ENCODE measurements around the gene PDCD11.

The PDCD11 gene

GRCh38 chr10:103395754-103396066 lies 716 bp upstream of the PDCD11 start:
- peak overlapping the region; percentile 95 for H3K4me3 ChIP-seq (ENCODE audit: low read depth, low read length)

GRCh38 chr10:103396789-103397087 lies 312 bp downstream of the PDCD11 start:
- no peak overlapping the region for H3K27ac ChIP-seq
- H3K4me1 ChIP-seq, result peaks cover 8% of the 10 kb centered on the region

More at GRCh38 chr10:103395754-103396066, 716 bp upstream of the PDCD11 start:
- Histone ChIP-seq H3K9me3 (ENCODE audit: control insufficient read depth, low read length) (no peaks in the 10 kb centered on the region), H3K36me3 (ENCODE audit: control insufficient read depth, insufficient read depth, low read length) (no peaks in the 10 kb centered on the region), H3K27me3 (ENCODE audit: control insufficient read depth, insufficient read depth, low read length) (no peaks in the 10 kb centered on the region), H2AFZ (peak overlapping the region; percentile 87), H3K4me2 (ENCODE audit: low read length) (peak overlapping the region; percentile 87), H3K79me2 (peaks cover 23% of the 10 kb centered on the region), H3K9ac (peak overlapping the region; percentile 88), H3K4me1 (peaks cover 8% of the 10 kb centered on the region), H3K27ac (peak overlapping the region; percentile 78)
- no peak for TF ChIP-seq CTCF (IDR thresholded peaks at IDR 0.05)

GRCh38 chr10:103397191-103397825 lies 882 bp downstream of the PDCD11 start:
- peaks cover 8% of the 10 kb centered on the region for H3K4me1 ChIP-seq
- TF ChIP-seq CTCF (IDR thresholded peaks at IDR 0.05), result no peak
- peaks cover 23% of the 10 kb centered on the region for H3K79me2 ChIP-seq
- peak overlapping the region; percentile 87 for H3K4me2 ChIP-seq (ENCODE audit: low read length)
- H3K27ac ChIP-seq, result no peak overlapping the region
- H3K9ac ChIP-seq, result no peak overlapping the region
- H3K4me3 ChIP-seq (ENCODE audit: low read depth, low read length), result peak overlapping the region; percentile 95
- H3K36me3 ChIP-seq (ENCODE audit: control insufficient read depth, insufficient read depth, low read length), result no peaks in the 10 kb centered on the region
- H2AFZ ChIP-seq, result peak overlapping the region; percentile 87
- H3K27me3 ChIP-seq (ENCODE audit: control insufficient read depth, insufficient read depth, low read length), result no peaks in the 10 kb centered on the region
- H3K9me3 ChIP-seq (ENCODE audit: control insufficient read depth, low read length), result no peaks in the 10 kb centered on the region

More at GRCh38 chr10:103396789-103397087, 312 bp downstream of the PDCD11 start:
- Histone ChIP-seq H3K4me3 (ENCODE audit: low read depth, low read length) (peak overlapping the region; percentile 95), H3K79me2 (peaks cover 23% of the 10 kb centered on the region), H3K9ac (peak overlapping the region; percentile 88), H3K27me3 (ENCODE audit: control insufficient read depth, insufficient read depth, low read length) (no peaks in the 10 kb centered on the region), H3K4me2 (ENCODE audit: low read length) (peak overlapping the region; percentile 87), H2AFZ (peak overlapping the region; percentile 87), H3K9me3 (ENCODE audit: control insufficient read depth, low read length) (no peaks in the 10 kb centered on the region), H3K36me3 (ENCODE audit: control insufficient read depth, insufficient read depth, low read length) (no peaks in the 10 kb centered on the region)
- TF ChIP-seq CTCF (IDR thresholded peaks at IDR 0.05), result no peak

GRCh38 chr10:103413564-103413963 lies 17.1 kb downstream of the PDCD11 start:
- Histone ChIP-seq H3K79me2 (no peaks in the 10 kb centered on the region), H3K9me3 (ENCODE audit: control insufficient read depth, low read length) (no peaks in the 10 kb centered on the region), H3K4me2 (ENCODE audit: low read length) (no peak overlapping the region), H3K9ac (no peak overlapping the region), H3K4me1 (no peaks in the 10 kb centered on the region), H2AFZ (no peak overlapping the region), H3K27ac (no peak overlapping the region), H3K4me3 (ENCODE audit: low read depth, low read length) (no peak overlapping the region), H3K36me3 (ENCODE audit: control insufficient read depth, insufficient read depth, low read length) (no peaks in the 10 kb centered on the region), H3K27me3 (ENCODE audit: control insufficient read depth, insufficient read depth, low read length) (no peaks in the 10 kb centered on the region)
- TF ChIP-seq CTCF (IDR thresholded peaks at IDR 0.05), result no peak

GRCh38 chr10:103415581-103415980 lies 19.2 kb downstream of the PDCD11 start:
- Histone ChIP-seq H3K9ac (no peak overlapping the region), H3K79me2 (no peaks in the 10 kb centered on the region), H3K27ac (no peak overlapping the region), H3K4me1 (no peaks in the 10 kb centered on the region), H3K4me2 (ENCODE audit: low read length) (no peak overlapping the region), H3K36me3 (ENCODE audit: control insufficient read depth, insufficient read depth, low read length) (no peaks in the 10 kb centered on the region), H2AFZ (no peak overlapping the region), H3K9me3 (ENCODE audit: control insufficient read depth, low read length) (no peaks in the 10 kb centered on the region), H3K4me3 (ENCODE audit: low read depth, low read length) (no peak overlapping the region), H3K27me3 (ENCODE audit: control insufficient read depth, insufficient read depth, low read length) (no peaks in the 10 kb centered on the region)
- TF ChIP-seq CTCF (IDR thresholded peaks at IDR 0.05), result no peak

All from parathyroid adenoma (tissue), 2 donors.